Neuronal stem cell (in vitro differentiated cells): Measurements from ENCODE around the gene ODC1.

Source experiments
- DNase-seq: peaks from one replicate; pipeline ENCODE4 v3.0.0-alpha.2; 2013; ENCODE audit warnings: low spot score
- H2AFZ ChIP-seq: one replicate; pipeline ENCODE4 v1.6.1; 2013; ENCODE audit warnings: mild to moderate bottlenecking, low read length, inconsistent platforms
- H2AK5ac ChIP-seq: 2 replicates; pipeline ENCODE4 v1.6.1; 2013; ENCODE audit warnings: low read depth, mild to moderate bottlenecking, inconsistent platforms, low read length, moderate library complexity, mixed read lengths
- H2BK120ac ChIP-seq: 2 replicates; pipeline ENCODE4 v1.6.1; 2013; ENCODE audit warnings: low read depth, mild to moderate bottlenecking, inconsistent platforms, low read length, moderate library complexity, mixed read lengths
- H2BK12ac ChIP-seq: one replicate; pipeline ENCODE4 v1.6.1; 2013; ENCODE audit warnings: low read length, inconsistent platforms
- H2BK15ac ChIP-seq: 2 replicates; pipeline ENCODE4 v1.6.1; 2013; ENCODE audit warnings: mild to moderate bottlenecking, low read length, inconsistent platforms, mixed read lengths
- H2BK5ac ChIP-seq: one replicate; pipeline ENCODE4 v1.6.1; 2013; ENCODE audit warnings: inconsistent platforms, mild to moderate bottlenecking, low read length, moderate library complexity
- H3K14ac ChIP-seq: one replicate; pipeline ENCODE4 v1.6.1; 2013; ENCODE audit warnings: low read length, inconsistent platforms
- H3K18ac ChIP-seq: 2 replicates; pipeline ENCODE4 v1.6.1; 2013; ENCODE audit warnings: low read length, inconsistent platforms
- H3K23ac ChIP-seq: 2 replicates; pipeline ENCODE4 v1.6.1; 2013; ENCODE audit warnings: low read depth, mild to moderate bottlenecking, mixed read lengths, low read length, inconsistent platforms; ENCODE audit not compliant: poor library complexity
- H3K27ac ChIP-seq: replicated peaks from 3 replicates; pipeline ENCODE4 v1.5.1; 2013; ENCODE audit warnings: low read length, inconsistent platforms
- H3K27me3 ChIP-seq, 3 experiments: 2 replicates each; pipeline ENCODE4 v1.6.1; 2013; ENCODE audit warnings: low read length in 3 of 3, mild to moderate bottlenecking in 2 of 3, inconsistent platforms in 1 of 3, low read depth in 1 of 3, mixed read lengths in 1 of 3, moderate library complexity in 1 of 3; ENCODE audit not compliant: control insufficient read depth in 3 of 3, insufficient read depth in 3 of 3
- H3K36me3 ChIP-seq, 2 donors: replicated peaks in 1 of 2; 2 replicates each; pipeline ENCODE4 v1.6.1; 2013; ENCODE audit warnings: low read length in 2 of 2; ENCODE audit not compliant: control insufficient read depth in 2 of 2, insufficient read depth in 2 of 2
- H3K4ac ChIP-seq: 2 replicates; pipeline ENCODE4 v1.6.1; 2013; ENCODE audit warnings: inconsistent platforms, mild to moderate bottlenecking, low read length, moderate library complexity
- H3K4me1 ChIP-seq, 2 donors: 1 replicate in 1 of 2; 2 replicates in 1 of 2; pipeline ENCODE4 v1.6.1; 2013; ENCODE audit warnings: low read length in 2 of 2, low read depth in 1 of 2; ENCODE audit not compliant: control insufficient read depth in 2 of 2, insufficient read depth in 1 of 2
- H3K4me2 ChIP-seq: one replicate; pipeline ENCODE4 v1.6.1; 2013; ENCODE audit warnings: mild to moderate bottlenecking, low read length, inconsistent platforms; ENCODE audit not compliant: insufficient read depth, poor library complexity, severe bottlenecking
- H3K4me3 ChIP-seq, 2 donors: 2 replicates each; pipeline ENCODE4 v1.5.1; 2013; ENCODE audit warnings: low read length in 2 of 2, mild to moderate bottlenecking in 2 of 2, inconsistent platforms in 1 of 2, moderate library complexity in 1 of 2
- H3K79me1 ChIP-seq: one replicate; pipeline ENCODE4 v1.6.1; 2013; ENCODE audit warnings: low read depth, mild to moderate bottlenecking, inconsistent platforms, low read length, moderate library complexity
- H3K9ac ChIP-seq: one replicate; pipeline ENCODE4 v1.6.1; 2013; ENCODE audit warnings: mild to moderate bottlenecking, low read depth, low read length, inconsistent platforms; ENCODE audit not compliant: poor library complexity
- H3K9me3 ChIP-seq, 2 donors: replicated peaks in 1 of 2; 2 replicates each; pipeline versions ENCODE3 to v1.6.1; 2013; ENCODE audit warnings: low read length in 2 of 2, mild to moderate bottlenecking in 2 of 2, inconsistent platforms in 1 of 2, low read depth in 1 of 2, mixed read lengths in 1 of 2, moderate library complexity in 1 of 2; ENCODE audit not compliant: control insufficient read depth in 2 of 2, insufficient read depth in 1 of 2
- H4K8ac ChIP-seq: one replicate; pipeline ENCODE4 v1.6.1; 2013; ENCODE audit warnings: low read depth, mild to moderate bottlenecking, inconsistent platforms, low read length, moderate library complexity
- H4K91ac ChIP-seq: one replicate; pipeline ENCODE4 v1.6.1; 2013; ENCODE audit warnings: low read length, low read depth, mild to moderate bottlenecking, inconsistent platforms; ENCODE audit not compliant: poor library complexity
- WGBS, 2 donors: extraction: QIAGEN DNeasy Blood & Tissue Kit; methylation state at CpG; one replicate each; pipeline ENCODE4 v1.1.7; 2013; ENCODE audit warnings: missing lambda C conversion rate in 2 of 2, mixed read lengths in 1 of 2; ENCODE audit not compliant: insufficient read length in 2 of 2, insufficient replicate concordance in 1 of 2; ENCODE audit errors: extremely low coverage in 2 of 2; 5-methylcytosine and 5-hydroxymethylcytosine counted together

ODC1 gene

GRCh38 chr2:10436583-10437110 lies 11.5 kb downstream of the ODC1 start:
- H2BK15ac ChIP-seq = no peak overlapping the region
- H3K18ac ChIP-seq = no peak overlapping the region
- no peak overlapping the region for H3K23ac ChIP-seq
- no CpG with 5 or more reads among the region's 13 CpGs for WGBS, 2 donors
- no peak overlapping the region for H3K4me3 ChIP-seq
- no peak overlapping the region for H3K27ac ChIP-seq
- peaks cover 14 to 16% of the 10 kb centered on the region in 2 donors for H3K4me1 ChIP-seq
- H3K14ac ChIP-seq = no peak overlapping the region
- no peak overlapping the region for H4K91ac ChIP-seq
- H3K4me2 ChIP-seq = no peak overlapping the region
- H2BK12ac ChIP-seq = no peak overlapping the region
- no peak overlapping the region for H4K8ac ChIP-seq
- H3K9ac ChIP-seq = peak overlapping the region; percentile 53
- H2AK5ac ChIP-seq = no peak overlapping the region
- H3K79me1 ChIP-seq = peaks cover 5% of the 10 kb centered on the region
- H3K36me3 ChIP-seq = peaks cover 26 to 33% of the 10 kb centered on the region in 2 donors
- H3K27me3 ChIP-seq = peaks cover 0 to 11% (median 0%) of the 10 kb centered on the region in 3 experiments
- no peak overlapping the region for H2BK5ac ChIP-seq
- no peak for DNase-seq
- no peak overlapping the region for H2BK120ac ChIP-seq
- no peak overlapping the region for H3K4ac ChIP-seq
- no peak overlapping the region for H2AFZ ChIP-seq
- peaks cover 0 to 5% of the 10 kb centered on the region in 2 donors for H3K9me3 ChIP-seq

GRCh38 chr2:10435820-10436204 lies 12.3 kb downstream of the ODC1 start:
- no peak overlapping the region for H4K8ac ChIP-seq
- H3K18ac ChIP-seq = peak overlapping the region; percentile 34
- H3K14ac ChIP-seq = no peak overlapping the region
- peaks cover 0 to 16% (median 0%) of the 10 kb centered on the region in 3 experiments for H3K27me3 ChIP-seq
- H3K27ac ChIP-seq = no peak overlapping the region
- peaks cover 14 to 16% of the 10 kb centered on the region in 2 donors for H3K4me1 ChIP-seq
- no peak overlapping the region for H3K4ac ChIP-seq
- H2AFZ ChIP-seq = no peak overlapping the region
- H2BK12ac ChIP-seq = no peak overlapping the region
- H2BK120ac ChIP-seq = no peak overlapping the region
- peak overlapping the region; percentile 52 for H2BK15ac ChIP-seq
- peaks cover 20 to 25% of the 10 kb centered on the region in 2 donors for H3K36me3 ChIP-seq
- H3K79me1 ChIP-seq = peaks cover 5% of the 10 kb centered on the region
- peak overlapping the region; percentile 15 for H2AK5ac ChIP-seq
- no peak overlapping the region for H3K23ac ChIP-seq
- H3K9me3 ChIP-seq = peaks cover 0 to 5% of the 10 kb centered on the region in 2 donors
- H3K4me3 ChIP-seq = no peak overlapping the region
- DNase-seq = no peak
- H2BK5ac ChIP-seq = no peak overlapping the region
- H3K9ac ChIP-seq = no peak overlapping the region
- no peak overlapping the region for H3K4me2 ChIP-seq
- H4K91ac ChIP-seq = no peak overlapping the region
- WGBS, 2 donors = no CpG with 5 or more reads among the region's 14 CpGs

GRCh38 chr2:10434886-10435819 lies 13.0 kb downstream of the ODC1 start:
- Histone ChIP-seq H2BK120ac (no peak overlapping the region), H4K91ac (no peak overlapping the region), H3K4ac (no peak overlapping the region), H3K27ac (no peak overlapping the region), H3K18ac (peak overlapping the region; percentile 30), H3K4me2 (no peak overlapping the region), H3K23ac (no peak overlapping the region), H3K79me1 (peaks cover 5% of the 10 kb centered on the region), H3K27me3 (peaks cover 0 to 16% (median 0%) of the 10 kb centered on the region in 3 experiments), H2BK12ac (peak overlapping the region; percentile 16), H3K4me1 (peaks cover 14 to 16% of the 10 kb centered on the region in 2 donors), H4K8ac (no peak overlapping the region), H3K9ac (peak overlapping the region; percentile 36), H2BK5ac (no peak overlapping the region), H3K4me3 (no peak overlapping the region), H3K36me3 (peaks cover 14 to 19% of the 10 kb centered on the region in 2 donors), H2AFZ (peak overlapping the region; percentile 44), H2AK5ac (peak overlapping the region; percentile 98), H2BK15ac (peak overlapping the region; percentile 83), H3K9me3 (peaks cover 0 to 5% of the 10 kb centered on the region in 2 donors), H3K14ac (no peak overlapping the region)
- DNase-seq = peak; percentile 83
- WGBS, 2 donors = no CpG with 5 or more reads among the region's 28 CpGs
